ENCODE data around the gene BIRC7. TPM values are rescaled to one million over a fixed set of nuclear protein-coding genes. Genes with fewer than 3 reads are reported as not detected.

Gene BIRC7
- total RNA-seq, 2 experiments from 2014 or later: 5.1 to 5.3 TPM

DNA sequence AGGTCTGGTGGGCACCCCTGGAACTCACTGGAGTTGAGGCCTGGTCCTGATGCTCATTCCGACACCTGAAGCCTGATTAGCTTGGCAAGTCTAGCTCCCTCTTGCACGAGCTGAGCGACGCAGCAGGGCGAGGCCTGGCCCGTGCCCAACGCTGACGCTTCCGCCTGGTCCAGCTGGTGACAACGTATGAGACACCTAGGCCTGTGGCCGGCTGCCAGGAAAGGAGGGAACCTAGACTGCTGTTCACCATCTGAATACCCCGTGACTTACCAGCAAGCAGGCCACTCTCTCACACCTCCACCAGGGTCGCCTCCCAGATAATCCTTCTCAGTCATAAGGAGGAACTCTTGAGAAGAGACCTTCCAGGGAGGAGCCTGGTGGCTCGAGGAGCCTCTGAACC, 44.3 kb upstream of the BIRC7 start:
- H3K9me3 Mint-ChIP-seq: no peaks in the 10 kb centered on the region
- peaks cover 3% of the 10 kb centered on the region for H3K36me3 Mint-ChIP-seq (ENCODE audit: low read depth)
- no peak overlapping the region for H3K4me3 Mint-ChIP-seq
- ChIA-PET CTCF (interaction anchor here (2.5 kb wide), 1 partner anchor 32 kb away, joined by 10 read pairs; no protein-coding TSS in a partner anchor), POLR2A (no interaction called here)
- H3K27me3 Mint-ChIP-seq: no peaks in the 10 kb centered on the region
- peaks cover 2% of the 10 kb centered on the region for H3K4me1 Mint-ChIP-seq (ENCODE audit: low read depth)
- TF ChIP-seq CTCF (IDR thresholded peaks at IDR 0.05): no peak
- ATAC-seq: no peak
- no peak for DNase-seq
- no peak overlapping the region for H3K27ac Mint-ChIP-seq
- intact Hi-C loops (cut with micrococcal nuclease): no loop called here

DNA sequence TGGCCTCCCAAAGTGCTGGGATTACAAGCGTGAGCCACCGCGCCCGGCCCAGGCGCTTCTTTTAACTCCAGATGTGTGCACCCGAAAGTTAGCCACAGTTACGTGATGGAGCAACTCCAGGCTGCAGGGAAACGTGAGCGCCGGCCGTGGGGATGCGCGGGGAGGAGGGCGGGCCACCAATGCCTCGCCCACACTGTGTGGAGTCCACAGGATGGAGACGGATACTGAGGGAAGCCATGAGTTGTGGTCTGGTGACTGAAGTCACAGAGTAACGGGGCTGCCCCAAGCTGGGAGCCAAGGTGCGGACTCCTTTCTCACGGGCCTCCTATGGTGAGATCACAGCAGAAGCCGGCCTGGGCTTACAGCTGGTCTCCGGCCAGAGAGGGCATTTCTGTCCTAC, 43.0 kb upstream of the BIRC7 start:
- ATAC-seq (no peak), DNase-seq (no peak)
- Mint-ChIP-seq H3K4me1 (ENCODE audit: low read depth) (peaks cover 15% of the 10 kb centered on the region), H3K36me3 (ENCODE audit: low read depth) (peaks cover 5% of the 10 kb centered on the region), H3K4me3 (no peak overlapping the region), H3K9me3 (no peaks in the 10 kb centered on the region), H3K27ac (no peak overlapping the region), H3K27me3 (no peaks in the 10 kb centered on the region)
- POLR2A ChIA-PET: no interaction called here
- no peak for TF ChIP-seq CTCF (IDR thresholded peaks at IDR 0.05)
- intact Hi-C loops (cut with micrococcal nuclease): no loop called here
- CTCF ChIA-PET: interaction anchor here (0.9 kb wide), 1 partner anchor 30 kb away, joined by 3 read pairs; no protein-coding TSS in a partner anchor

- POLR2A ChIA-PET: no interaction called here
- Mint-ChIP-seq H3K9me3 (no peaks in the 10 kb centered on the region), H3K36me3 (ENCODE audit: low read depth) (peaks cover 7% of the 10 kb centered on the region), H3K27me3 (no peaks in the 10 kb centered on the region), H3K4me1 (ENCODE audit: low read depth) (peaks cover 25% of the 10 kb centered on the region), H3K4me3 (no peak overlapping the region), H3K27ac (no peak overlapping the region)
- intact Hi-C loops (cut with micrococcal nuclease): no loop called here
- CTCF ChIA-PET: interaction anchor here (2.0 kb wide), 1 partner anchor 29 kb away, joined by 9 read pairs; no protein-coding TSS in a partner anchor
- no peak for TF ChIP-seq CTCF (IDR thresholded peaks at IDR 0.05)
- DNase-seq (no peak), ATAC-seq (no peak)
Observed at GRCh38 chr20:63194007-63194796, 41.5 kb upstream of the BIRC7 start.

- intact Hi-C loops (cut with micrococcal nuclease): no loop called here
- POLR2A ChIA-PET: no interaction called here
Observed at GRCh38 chr20:63194797-63195173, 40.9 kb upstream of the BIRC7 start.

More at GRCh38 chr20:63194797-63195173, 40.9 kb upstream of the BIRC7 start:
- CTCF ChIA-PET: interaction anchor here (1.2 to 2.0 kb wide), 3 partner anchors 14 to 222 kb away, joined by 3 to 9 read pairs (median 4); no protein-coding TSS in a partner anchor
- no peak overlapping the region for H3K4me3 Mint-ChIP-seq
- H3K9me3 Mint-ChIP-seq: no peaks in the 10 kb centered on the region
- H3K27me3 Mint-ChIP-seq: no peaks in the 10 kb centered on the region
- no peak for DNase-seq
- no peak overlapping the region for H3K27ac Mint-ChIP-seq
- peaks cover 29% of the 10 kb centered on the region for H3K4me1 Mint-ChIP-seq (ENCODE audit: low read depth)
- no peak for ATAC-seq
- no peak for TF ChIP-seq CTCF (IDR thresholded peaks at IDR 0.05)
- peaks cover 10% of the 10 kb centered on the region for H3K36me3 Mint-ChIP-seq (ENCODE audit: low read depth)

All from activated CD8-positive, alpha-beta T cell treated with anti-CD3 and anti-CD28 coated beads for 36 hours (primary cell).